ENCODE results near the gene MYO1E.

MYO1E gene

GRCh38 chr15:59258317-59258716 lies 114.4 kb downstream of the MYO1E start:
- no peak for DNase-seq

- DNase-seq: no peak
These were observed 115.5 kb downstream of the MYO1E start for GRCh38 chr15:59257140-59257539.

DNA sequence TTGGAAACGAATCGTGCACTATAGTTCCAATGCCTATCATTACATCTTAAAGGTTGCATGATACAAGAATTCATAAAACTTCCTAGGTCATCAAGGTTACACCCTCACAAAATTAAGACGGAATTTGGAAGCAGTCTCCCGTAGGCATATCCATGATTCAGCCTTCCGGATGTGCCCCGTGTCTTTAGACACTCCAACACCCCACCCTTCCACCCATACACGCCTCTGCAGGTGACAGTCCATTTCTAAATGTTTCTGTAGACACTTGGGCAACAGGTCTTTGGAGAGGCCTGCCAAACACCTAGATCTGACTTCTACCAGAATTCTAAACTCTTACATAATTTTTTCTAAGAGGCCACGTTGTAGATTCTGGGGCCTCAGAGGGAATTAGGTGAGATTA lies 116.2 kb downstream of the MYO1E start:
- no peak for DNase-seq

DNA sequence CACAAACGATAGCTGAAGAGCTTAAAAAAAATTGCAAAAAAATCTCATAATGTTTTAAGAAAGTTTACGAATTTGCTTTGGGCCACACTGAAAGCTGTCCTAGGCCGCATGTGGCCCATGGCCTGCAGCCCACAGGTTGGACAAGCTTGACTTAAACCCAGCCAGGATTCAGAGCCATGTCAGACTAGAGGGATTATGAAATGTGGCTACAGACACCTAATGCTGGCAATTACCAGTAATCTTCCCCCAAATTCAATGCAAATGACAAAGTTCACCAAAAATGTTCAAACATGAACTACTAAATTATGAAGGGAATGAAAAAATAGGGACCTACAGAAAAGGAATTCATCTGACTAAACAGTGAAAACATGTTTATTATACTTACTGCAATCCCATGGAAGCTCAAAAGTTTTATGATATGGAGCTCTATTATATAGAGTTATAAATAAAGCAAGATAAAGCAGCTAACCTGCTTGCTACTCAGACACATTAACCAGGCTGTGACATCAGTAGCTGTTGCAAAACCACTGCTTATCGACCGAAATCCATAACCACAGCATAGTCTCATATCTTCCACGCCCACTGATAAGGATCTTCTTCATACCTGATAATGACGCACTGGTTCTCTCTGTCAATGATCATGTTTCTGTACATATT lies 116.9 kb downstream of the MYO1E start:
- no peak for DNase-seq

- no peak for DNase-seq
These were observed 120.5 kb downstream of the MYO1E start for GRCh38 chr15:59252137-59252536.

DNA sequence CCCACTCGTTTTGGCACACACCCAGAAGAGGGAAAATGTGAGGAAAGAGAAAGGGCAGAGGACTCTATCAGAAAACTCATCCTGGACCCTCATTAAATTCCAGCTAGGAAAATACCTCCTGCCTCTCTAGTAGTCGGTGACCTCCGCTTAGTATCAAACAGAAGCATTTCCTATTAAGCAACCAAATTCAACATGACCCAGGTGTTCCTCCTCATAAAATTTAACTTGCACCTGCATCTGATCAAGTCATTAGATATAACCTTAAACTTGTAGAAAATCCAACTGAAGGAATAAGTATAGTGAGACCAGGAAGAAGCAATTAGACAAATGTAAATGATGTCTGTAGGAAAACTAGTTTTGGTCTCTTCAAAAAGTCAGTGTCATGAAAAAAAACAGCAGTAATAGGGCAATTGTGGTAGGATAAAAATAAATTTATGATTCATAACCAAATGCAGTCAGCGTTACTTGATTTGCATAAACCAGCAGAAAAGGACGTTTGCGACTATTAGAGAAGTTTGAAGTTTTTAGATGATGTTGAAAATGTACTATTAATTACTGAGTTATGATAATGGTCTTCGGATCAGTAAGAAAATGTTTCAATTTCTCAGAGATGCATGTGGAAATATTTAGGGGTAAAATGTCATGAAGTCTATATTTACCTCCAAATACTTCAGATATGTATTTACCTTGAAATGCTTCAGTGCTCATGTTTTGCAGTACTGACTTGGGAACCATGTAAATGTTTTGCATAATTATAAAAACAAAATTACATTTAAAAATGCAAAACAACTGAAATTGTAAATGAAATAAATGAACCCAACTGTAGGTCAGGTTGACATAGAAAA lies 121.4 kb downstream of the MYO1E start:
- no peak for DNase-seq

GRCh38 chr15:59250249-59250648 lies 122.4 kb downstream of the MYO1E start:
- no peak for DNase-seq

GRCh38 chr15:59249816-59250215 lies 122.9 kb downstream of the MYO1E start:
- DNase-seq: no peak

- DNase-seq: peak; percentile 38
These were observed 125.3 kb downstream of the MYO1E start for GRCh38 chr15:59247364-59247763.

- no peak for DNase-seq
These were observed 127.1 kb downstream of the MYO1E start for GRCh38 chr15:59245559-59245958.

DNA sequence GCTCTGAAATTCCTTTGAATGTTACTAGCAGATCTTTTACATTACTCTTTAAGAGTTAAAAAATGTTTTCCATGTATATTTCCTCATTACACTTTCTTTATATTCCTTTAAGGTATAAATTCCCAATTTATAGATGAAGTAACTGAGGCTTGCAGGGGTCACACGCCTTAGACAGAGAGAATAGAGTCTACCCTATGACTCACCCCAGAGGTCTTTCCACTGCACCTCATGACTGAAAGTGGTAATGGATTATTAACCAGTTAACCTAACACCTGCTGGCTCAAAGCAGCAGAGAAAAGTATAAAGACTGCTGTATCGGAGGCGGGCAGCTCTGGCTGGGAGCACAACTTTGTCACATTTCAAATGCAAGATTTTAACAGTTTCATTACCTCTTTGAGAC lies 128.3 kb downstream of the MYO1E start:
- no peak for DNase-seq

DNA sequence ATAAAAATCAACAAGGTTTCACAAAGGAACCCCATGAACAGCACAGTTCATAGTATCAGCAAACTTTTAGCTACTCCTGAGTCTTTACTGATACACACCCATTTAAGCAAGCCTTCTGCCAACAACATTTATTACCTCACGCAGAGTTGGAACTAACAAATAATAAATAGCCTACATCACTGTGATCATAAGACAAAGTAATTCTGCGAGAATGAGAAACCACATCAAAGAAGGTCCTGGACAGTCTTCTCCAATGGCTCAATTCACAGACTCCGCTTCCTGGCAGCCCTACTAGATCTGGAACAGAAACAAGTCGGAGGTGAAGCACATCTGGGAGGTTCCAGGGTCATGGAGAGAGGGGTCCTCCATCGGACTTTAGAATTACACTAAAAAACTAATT lies 129.0 kb downstream of the MYO1E start:
- no peak for DNase-seq

DNA sequence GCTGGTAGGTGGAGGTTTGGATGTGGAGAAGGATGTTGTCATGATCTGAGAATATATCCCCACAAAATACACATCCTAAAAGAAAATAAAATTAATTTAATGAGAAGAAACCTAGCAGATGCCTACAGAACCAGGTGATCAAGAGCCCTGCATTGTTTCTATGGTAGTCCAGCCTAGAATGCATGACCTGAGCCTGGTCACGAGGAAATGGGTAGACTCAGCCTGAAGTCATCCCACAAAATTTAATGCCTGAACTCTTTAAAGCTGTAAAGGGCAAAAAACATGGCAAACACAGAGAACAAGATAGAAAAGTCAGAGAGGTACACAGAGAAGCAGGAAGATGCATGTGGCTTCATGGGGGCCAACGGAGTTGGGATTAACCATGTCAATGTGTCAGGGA lies 130.0 kb downstream of the MYO1E start:
- DNase-seq: no peak

- DNase-seq: no peak
These were observed 132.6 kb downstream of the MYO1E start for GRCh38 chr15:59240036-59240435.

- DNase-seq: no peak
These were observed 134.7 kb downstream of the MYO1E start for GRCh38 chr15:59237924-59238331.

DNA sequence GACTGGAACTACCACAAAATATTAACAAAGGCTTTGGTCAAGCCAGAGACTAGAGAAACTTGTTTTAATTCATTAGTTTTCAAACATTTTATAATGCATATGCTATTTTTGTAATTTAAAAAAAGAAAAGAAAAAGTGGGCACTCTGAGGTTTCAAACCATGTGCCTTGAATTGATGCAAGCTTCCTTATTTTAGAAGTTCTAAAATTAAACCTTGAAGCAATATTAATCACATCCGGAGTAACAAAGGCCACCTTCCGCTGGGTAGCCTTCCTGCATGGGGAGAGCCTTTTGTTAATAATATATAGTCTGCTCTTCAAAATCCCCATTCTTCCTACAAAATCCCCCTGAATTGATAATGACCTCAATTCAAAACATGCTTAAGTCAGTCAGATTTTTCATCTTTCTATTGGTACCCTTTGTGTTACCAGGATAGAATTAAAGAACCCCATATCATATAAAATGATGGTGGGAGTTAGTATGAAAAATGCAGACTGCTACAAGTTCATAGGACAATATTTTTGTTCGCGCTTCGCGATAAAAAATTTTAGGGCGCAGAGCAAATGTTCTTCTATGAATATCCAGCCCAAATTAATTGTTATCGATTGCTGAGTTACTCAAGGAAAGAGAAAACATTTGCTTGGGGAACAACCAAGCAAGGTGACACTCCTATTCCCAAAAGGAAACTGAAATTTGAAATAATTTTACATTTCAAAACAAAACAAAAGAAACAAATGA lies 135.4 kb downstream of the MYO1E start:
- no peak for DNase-seq

GRCh38 chr15:59236394-59236793 lies 136.3 kb downstream of the MYO1E start:
- no peak for DNase-seq

DNA sequence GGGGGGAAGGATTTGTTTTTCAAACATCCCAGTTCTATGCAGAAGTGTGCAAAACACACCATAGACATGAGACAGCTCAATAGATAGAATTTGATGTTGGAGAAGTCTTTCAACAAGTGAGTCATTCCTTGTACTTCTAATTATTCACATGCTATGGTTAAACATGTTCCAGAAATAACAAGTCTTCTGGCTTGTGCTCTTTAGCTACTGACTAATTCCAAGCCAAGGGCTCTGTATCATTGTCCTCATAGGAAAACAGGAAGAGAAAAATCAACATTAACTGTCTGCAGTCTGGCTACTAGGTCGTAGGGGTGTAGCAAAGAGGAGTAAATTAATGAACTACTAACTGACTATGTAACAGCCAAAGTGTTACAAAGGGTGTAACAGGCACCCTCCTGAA lies 140.2 kb downstream of the MYO1E start:
- DNase-seq: no peak

DNA sequence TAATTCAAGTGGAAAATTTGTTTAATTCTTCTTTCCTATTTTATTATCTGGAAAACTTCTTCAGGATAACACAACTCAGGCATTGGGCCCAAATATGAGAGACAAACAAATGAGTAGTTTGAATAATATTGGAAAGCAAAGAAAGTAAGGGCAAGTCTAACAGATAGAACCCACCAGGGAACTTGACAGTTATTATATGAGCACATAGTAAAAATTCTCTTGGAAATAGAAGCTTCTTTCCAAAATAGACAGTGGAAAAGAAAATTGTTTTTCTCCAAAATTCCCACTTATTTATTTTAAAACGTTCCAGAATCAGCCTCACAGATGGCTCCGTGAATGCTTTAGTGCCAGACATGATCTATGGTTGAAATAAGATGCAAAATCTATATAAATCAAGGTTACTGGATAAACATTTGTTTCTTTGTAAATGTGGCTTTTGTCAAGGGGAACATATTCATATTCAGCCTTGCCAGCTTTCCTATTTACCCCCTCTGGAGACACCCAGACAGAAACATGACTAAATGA lies 142.1 kb downstream of the MYO1E start:
- no peak for DNase-seq

DNA sequence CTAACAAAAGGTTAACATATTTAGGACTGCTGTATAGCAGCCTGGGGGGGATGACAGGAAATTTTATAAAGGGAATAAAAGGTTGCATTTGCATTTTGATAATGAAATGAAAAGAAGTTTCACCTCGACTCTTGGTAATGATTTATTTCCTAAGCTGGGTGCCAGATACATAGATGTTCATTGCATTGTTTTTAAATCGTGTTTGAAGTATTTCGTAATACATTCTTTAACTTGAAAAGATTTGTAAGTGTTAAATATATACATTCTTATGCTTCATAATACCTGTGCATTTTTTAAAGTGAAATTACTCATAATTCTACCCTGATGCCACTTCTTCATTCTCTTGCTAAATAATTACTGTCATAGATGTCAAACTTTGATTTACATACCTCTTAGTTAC lies 143.2 kb downstream of the MYO1E start:
- DNase-seq: no peak

DNA sequence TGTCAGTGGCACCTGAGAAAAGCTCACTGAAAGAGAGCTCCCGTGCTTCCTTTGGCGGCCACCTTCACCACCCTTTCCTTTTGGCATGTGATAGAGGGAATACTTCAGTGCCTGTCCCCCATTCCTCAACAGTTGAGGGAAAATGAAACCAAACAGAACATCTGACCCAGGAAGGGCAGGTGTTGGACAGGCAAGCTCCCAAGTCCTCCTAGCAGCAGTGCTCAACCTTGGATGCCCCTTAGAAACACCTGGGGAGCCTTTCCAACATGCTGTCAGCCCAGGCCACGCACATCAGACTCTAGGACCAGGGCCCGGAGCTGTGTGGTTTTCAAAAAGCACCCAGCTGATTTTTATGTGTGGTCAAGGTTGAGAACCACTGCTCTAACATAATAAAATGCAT lies 143.7 kb downstream of the MYO1E start:
- no peak for DNase-seq

DNA sequence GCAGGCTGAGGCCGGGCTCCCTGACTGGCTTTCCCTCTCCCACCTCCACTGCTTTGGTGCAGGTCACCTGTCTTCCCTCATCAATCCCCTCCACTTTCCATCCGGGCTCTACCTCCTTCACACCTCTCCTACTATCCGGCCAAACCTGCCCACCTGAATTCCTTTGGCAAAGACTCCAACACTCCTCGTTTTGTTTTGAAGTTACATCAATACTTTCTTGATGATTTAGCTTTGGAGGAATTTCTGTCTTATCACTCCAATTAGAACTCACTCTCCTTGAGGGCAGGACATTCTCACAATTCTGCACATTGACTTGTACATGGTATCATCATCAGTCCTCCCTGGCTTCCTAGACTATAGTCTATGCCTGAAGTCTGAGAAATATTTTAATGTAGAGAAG lies 145.7 kb downstream of the MYO1E start:
- DNase-seq: no peak

GRCh38 chr15:59224474-59224873 lies 148.2 kb downstream of the MYO1E start:
- DNase-seq: no peak

DNA sequence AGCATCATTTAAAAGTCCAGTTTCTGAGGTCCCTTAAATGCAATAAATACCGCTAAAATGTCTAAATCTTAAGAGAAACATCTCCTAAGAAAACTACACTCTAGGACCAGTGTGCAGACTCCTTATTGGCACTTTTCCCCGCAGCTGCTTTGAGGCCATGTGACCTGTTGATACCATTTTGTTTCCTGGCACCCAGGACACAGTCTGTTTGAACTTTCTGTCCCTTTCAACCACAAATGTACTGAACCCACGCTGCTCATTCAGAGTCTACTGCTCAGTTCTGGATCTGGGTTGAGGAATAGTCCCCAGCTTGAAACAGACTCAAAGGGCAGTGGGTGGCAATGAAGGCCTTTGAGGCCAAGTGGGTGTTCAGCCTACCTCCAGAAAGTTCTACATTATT lies 148.9 kb downstream of the MYO1E start:
- no peak for DNase-seq

All from NCI-H774 (cell line).